Peyer's patch (tissue), 4 donors: Measurements from ENCODE around the gene APPBP2. TPM values are rescaled to one million over a fixed set of nuclear protein-coding genes. Genes with fewer than 3 reads are reported as not detected.

Experiments used
- DNase-seq, 3 donors: peaks; one replicate each; pipeline ENCODE4 v3.0.0-alpha.2; 2017 to 2019
- H3K27ac ChIP-seq, 4 donors: fragments of 200-600 bp; sonication (generic); one replicate each; pipeline ENCODE4 v1.5.1; 2016 to 2019
- H3K27me3 ChIP-seq, 2 donors: fragments of 200-600 bp; sonication (generic); one replicate each; pipeline ENCODE4 v1.5.1; 2019
- H3K36me3 ChIP-seq, 3 donors: fragments of 200-600 bp; sonication (generic); one replicate each; pipeline ENCODE4 v1.5.1; 2016 to 2019
- H3K4me1 ChIP-seq, 4 donors: fragments of 200-600 bp; sonication (generic); one replicate each; pipeline ENCODE4 v1.5.1; 2016 to 2019
- H3K4me3 ChIP-seq, 4 donors: fragments of 200-600 bp; sonication (generic); 1 replicate in 3 of 4; 2 replicates in 1 of 4; pipeline ENCODE4 v1.5.1; 2016 to 2019; ENCODE audit warnings: mild to moderate bottlenecking in 1 of 4
- H3K9me3 ChIP-seq, 4 donors: fragments of 200-600 bp; sonication (generic); one replicate each; pipeline ENCODE4 v1.5.1; 2016 to 2019; ENCODE audit warnings: mild to moderate bottlenecking in 1 of 4
- POLR2A ChIP-seq, 2 donors: fragments of 450-650 bp; IDR thresholded peaks; one replicate each; pipeline ENCODE4 v1.5.1; 2017; ENCODE audit warnings: antibody characterized with exemption in 2 of 2, mild to moderate bottlenecking in 2 of 2, moderate library complexity in 2 of 2
- total RNA-seq, 4 donors: library from RNA; depleted of rRNA; stranded (reverse); fragments of >200 nt; gene quantifications; one replicate each; pipeline ENCODE4 v1.1.0, GENCODE V29; 2016
- TF ChIP-seq, protein P1 (sequence below), 6 experiments: fragments of 450-650 bp in 4 of 6; fragments of 200-600 bp in 2 of 6; sonication (generic) in 1 of 6; IDR thresholded peaks; one replicate each; pipeline ENCODE4 v1.5.1; 2017 to 2019; ENCODE audit warnings: antibody characterized with exemption in 6 of 6, mild to moderate bottlenecking in 3 of 6, moderate library complexity in 1 of 6

The APPBP2 gene
- total RNA-seq, 4 donors from 2014 or later, result 14.0 to 18.4 (median 15.4) TPM

DNA sequence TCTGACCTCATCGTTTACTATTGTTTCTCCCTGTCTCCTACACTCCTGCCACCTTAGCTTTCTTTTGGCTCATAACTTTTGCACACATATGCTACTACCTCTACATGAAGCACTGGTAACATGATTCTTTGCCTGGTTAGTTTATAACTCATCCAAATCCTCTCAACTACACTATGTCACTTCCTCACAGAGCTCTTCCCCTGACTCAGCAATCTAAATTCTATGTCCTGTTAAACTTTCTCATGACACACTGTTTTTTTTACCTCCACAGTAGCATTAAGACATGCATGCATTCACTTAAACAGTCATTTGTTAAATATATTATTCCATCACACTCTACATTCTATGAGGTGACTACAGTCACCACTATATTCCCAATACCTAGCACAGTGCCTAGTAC, 19.7 kb downstream of the APPBP2 start:
- Histone ChIP-seq H3K4me3 (no peak overlapping the region), H3K9me3 (no peaks in the 10 kb centered on the region), H3K36me3 (no peaks in the 10 kb centered on the region), H3K27ac (no peak overlapping the region), H3K27me3 (no peaks in the 10 kb centered on the region), H3K4me1 (no peaks in the 10 kb centered on the region)
- TF ChIP-seq, protein P1, sequence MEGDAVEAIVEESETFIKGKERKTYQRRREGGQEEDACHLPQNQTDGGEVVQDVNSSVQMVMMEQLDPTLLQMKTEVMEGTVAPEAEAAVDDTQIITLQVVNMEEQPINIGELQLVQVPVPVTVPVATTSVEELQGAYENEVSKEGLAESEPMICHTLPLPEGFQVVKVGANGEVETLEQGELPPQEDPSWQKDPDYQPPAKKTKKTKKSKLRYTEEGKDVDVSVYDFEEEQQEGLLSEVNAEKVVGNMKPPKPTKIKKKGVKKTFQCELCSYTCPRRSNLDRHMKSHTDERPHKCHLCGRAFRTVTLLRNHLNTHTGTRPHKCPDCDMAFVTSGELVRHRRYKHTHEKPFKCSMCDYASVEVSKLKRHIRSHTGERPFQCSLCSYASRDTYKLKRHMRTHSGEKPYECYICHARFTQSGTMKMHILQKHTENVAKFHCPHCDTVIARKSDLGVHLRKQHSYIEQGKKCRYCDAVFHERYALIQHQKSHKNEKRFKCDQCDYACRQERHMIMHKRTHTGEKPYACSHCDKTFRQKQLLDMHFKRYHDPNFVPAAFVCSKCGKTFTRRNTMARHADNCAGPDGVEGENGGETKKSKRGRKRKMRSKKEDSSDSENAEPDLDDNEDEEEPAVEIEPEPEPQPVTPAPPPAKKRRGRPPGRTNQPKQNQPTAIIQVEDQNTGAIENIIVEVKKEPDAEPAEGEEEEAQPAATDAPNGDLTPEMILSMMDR (IDR thresholded peaks at IDR 0.05), result no peak
- no peak for TF ChIP-seq POLR2A (IDR thresholded peaks at IDR 0.05)
- DNase-seq, result no peak

DNA sequence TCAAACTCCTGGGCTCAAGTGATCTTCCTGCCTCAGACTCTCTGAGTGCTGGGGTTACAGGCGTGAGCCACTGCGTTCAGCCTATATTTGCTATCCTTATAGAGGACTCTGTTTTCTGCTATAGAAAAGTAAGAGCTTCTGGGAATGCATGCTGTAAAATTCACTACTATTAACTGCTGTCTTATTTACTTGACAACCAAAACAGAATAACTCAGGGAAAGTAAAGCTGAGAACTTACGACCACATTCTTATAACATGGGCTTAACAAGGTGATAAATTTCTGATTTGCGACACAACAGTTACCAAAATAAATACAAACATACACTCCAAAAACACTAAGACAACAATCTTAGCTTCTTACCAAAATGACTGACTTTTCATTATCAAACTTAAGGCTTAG, 23.9 kb downstream of the APPBP2 start:
- H3K27ac ChIP-seq, result no peak overlapping the region
- H3K4me3 ChIP-seq, result no peak overlapping the region

GRCh38 chr17:60501589-60501988, 24.5 kb downstream of the APPBP2 start:
- TF ChIP-seq, protein P1 (IDR thresholded peaks at IDR 0.05), result no peak
- TF ChIP-seq POLR2A (IDR thresholded peaks at IDR 0.05), result no peak
- H3K4me1 ChIP-seq, result no peaks in the 10 kb centered on the region
- no peak overlapping the region for H3K27ac ChIP-seq
- peaks cover 0 to 33% (median 0%) of the 10 kb centered on the region in 3 donors for H3K36me3 ChIP-seq
- no peaks in the 10 kb centered on the region for H3K9me3 ChIP-seq
- H3K4me3 ChIP-seq, result no peak overlapping the region
- no peaks in the 10 kb centered on the region for H3K27me3 ChIP-seq
- DNase-seq, result no peak

More for the DNA sequence above, 23.9 kb downstream of the APPBP2 start:
- Histone ChIP-seq H3K4me1 (no peaks in the 10 kb centered on the region), H3K9me3 (no peaks in the 10 kb centered on the region), H3K27me3 (no peaks in the 10 kb centered on the region), H3K36me3 (peaks cover 0 to 28% (median 0%) of the 10 kb centered on the region in 3 donors)
- no peak for TF ChIP-seq POLR2A (IDR thresholded peaks at IDR 0.05)
- TF ChIP-seq, protein P1 (IDR thresholded peaks at IDR 0.05), result no peak
- DNase-seq, result no peak

DNA sequence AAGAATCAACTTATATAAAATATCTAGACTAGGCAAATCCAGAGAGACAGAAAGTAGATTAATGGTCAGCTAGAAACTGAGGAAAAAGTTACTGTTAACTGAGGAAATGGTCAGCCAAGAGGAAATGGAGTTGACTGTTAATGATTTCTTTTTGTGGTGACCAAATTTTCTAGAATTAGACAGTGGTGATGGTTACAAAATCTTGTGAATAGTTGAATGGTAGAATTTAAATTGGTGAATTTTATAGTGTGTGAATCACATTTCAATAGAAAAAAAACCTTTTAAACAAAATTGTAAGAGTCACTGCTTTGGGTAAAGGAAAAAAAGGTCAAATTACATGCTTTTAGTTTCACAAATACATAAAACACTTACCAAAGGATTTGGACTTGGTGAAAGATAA, 30.0 kb downstream of the APPBP2 start:
- H3K27me3 ChIP-seq, result no peaks in the 10 kb centered on the region
- H3K4me1 ChIP-seq, result no peaks in the 10 kb centered on the region
- H3K4me3 ChIP-seq, result no peak overlapping the region
- TF ChIP-seq POLR2A (IDR thresholded peaks at IDR 0.05), result no peak
- TF ChIP-seq, protein P1 (IDR thresholded peaks at IDR 0.05), result no peak
- no peak overlapping the region for H3K27ac ChIP-seq
- H3K9me3 ChIP-seq, result peaks cover 0 to 14% (median 4%) of the 10 kb centered on the region in 4 donors
- DNase-seq, result no peak
- H3K36me3 ChIP-seq, result peaks cover 0 to 83% (median 0%) of the 10 kb centered on the region in 3 donors

DNA sequence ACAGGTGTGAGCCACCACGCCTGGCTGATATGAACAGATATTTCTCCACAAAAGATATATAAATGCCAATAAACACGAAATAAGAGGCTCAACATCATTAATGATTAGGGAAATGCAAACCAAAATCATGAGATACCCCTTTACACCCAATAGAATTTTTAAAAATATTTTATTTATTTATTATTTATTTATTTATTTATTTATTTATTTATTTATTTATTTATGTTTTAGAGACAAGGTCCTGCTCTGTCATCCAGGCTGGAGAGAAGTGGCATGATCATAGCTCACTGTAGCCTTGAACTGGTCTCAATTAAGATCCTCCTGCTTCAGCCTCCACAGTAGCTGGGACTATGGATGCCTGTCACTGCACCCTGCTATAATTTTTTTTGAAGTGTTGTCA, 30.8 kb downstream of the APPBP2 start:
- Histone ChIP-seq H3K36me3 (peaks cover 0 to 89% (median 0%) of the 10 kb centered on the region in 3 donors), H3K27me3 (no peaks in the 10 kb centered on the region), H3K9me3 (peaks cover 0 to 15% (median 4%) of the 10 kb centered on the region in 4 donors), H3K27ac (no peak overlapping the region), H3K4me3 (no peak overlapping the region), H3K4me1 (no peaks in the 10 kb centered on the region)
- DNase-seq, result no peak
- TF ChIP-seq, protein P1 (IDR thresholded peaks at IDR 0.05), result no peak

- peaks cover 0 to 82% (median 0%) of the 10 kb centered on the region in 3 donors for H3K36me3 ChIP-seq
- H3K27me3 ChIP-seq, result no peaks in the 10 kb centered on the region
- H3K27ac ChIP-seq, result no peak overlapping the region
- no peak overlapping the region for H3K4me3 ChIP-seq
- TF ChIP-seq, protein P1 (IDR thresholded peaks at IDR 0.05), result no peak
- no peak for TF ChIP-seq POLR2A (IDR thresholded peaks at IDR 0.05)
- H3K4me1 ChIP-seq, result no peaks in the 10 kb centered on the region
- peaks cover 0 to 15% (median 4%) of the 10 kb centered on the region in 4 donors for H3K9me3 ChIP-seq
- no peak for DNase-seq
Measured at GRCh38 chr17:60493847-60494321, 32.2 kb downstream of the APPBP2 start.
